Hepatic stellate cell (primary cell): ENCODE measurements around the gene KCNMB2.

ENCODE experiments used
- DNase-seq: peaks from one replicate; pipeline ENCODE4 v3.0.0; 2011; ENCODE audit warnings: low spot score

The KCNMB2 gene

DNA sequence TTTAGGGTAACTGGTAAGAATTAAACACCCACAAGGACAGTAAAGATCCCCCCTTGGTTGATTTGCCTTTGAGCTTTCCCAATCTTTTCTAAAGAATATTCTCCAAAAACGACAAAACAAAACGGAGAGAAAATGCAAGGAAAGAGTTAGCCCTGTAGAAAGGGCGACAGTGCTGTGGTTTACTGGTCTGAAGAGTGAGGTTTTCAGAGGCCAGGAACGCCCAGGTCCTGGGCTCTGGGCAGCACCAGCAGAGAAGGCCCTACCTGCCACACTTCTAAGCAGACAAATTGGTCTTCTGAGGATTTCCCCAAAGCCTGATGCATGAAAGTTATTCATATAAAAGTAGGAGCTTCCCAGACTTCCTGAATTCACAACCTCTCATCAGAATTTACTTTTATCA is 119.3 kb downstream of the KCNMB2 start:
- no peak for DNase-seq

GRCh38 chr3:178658694-178659325 is 122.6 kb downstream of the KCNMB2 start:
- no peak for DNase-seq

DNA sequence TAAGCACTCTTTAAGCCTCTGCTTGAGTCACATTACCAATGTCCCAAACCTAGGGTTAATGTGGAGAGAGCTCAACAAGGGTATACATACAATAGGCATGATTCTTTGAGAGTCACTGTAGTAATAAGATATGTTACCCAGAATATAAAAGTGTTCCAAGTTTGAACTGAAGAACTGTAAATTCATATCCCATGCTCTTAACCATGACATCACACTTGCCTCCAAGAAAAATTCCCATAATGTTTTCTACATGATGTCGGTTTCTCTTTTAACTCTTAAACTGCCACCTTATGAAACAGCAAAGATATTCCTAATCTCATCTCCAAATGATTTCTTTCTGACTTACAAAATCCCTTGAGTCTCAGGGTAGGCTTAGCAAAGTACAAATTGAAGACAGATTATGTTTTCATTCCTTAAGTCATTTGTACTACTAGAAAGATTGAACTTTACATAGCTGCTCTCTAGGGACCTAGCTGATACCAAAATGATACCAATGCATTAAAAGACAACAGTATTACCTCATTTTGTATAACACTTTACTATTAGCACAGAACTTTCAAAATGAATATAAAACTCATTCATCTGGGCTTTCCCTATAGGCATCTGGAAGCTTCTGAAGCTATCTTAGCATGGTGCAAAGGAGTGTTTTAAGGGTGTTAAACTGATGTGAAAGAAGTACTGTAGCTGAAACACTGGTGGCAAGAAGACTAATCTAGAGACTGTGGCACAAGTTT is 127.1 kb downstream of the KCNMB2 start:
- no peak for DNase-seq

DNA sequence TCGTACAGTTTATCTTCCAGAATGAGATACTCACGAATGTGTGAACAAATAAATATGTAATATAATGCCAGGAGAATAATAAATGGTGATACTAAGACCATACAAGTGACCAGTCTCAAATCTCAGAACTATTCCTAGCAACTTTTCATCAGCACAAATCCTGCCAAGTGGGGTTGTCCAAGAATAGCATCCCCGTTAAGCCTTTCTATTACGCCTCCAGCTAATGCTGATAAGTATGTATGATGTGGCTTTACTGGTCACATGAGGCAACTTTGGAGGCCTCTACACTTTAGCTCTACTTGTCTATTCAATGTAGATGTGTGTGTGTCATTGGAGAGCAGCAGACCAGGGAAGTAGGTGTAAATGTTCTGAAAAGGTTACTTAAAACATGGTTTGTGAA is 129.5 kb downstream of the KCNMB2 start:
- DNase-seq: no peak

GRCh38 chr3:178669022-178669601 is 132.9 kb downstream of the KCNMB2 start:
- DNase-seq: no peak

- no peak for DNase-seq
These were observed 133.5 kb downstream of the KCNMB2 start for GRCh38 chr3:178669758-178670157.

GRCh38 chr3:178671377-178671776 is 135.1 kb downstream of the KCNMB2 start:
- DNase-seq: no peak

- no peak for DNase-seq
These were observed 135.6 kb downstream of the KCNMB2 start for GRCh38 chr3:178671791-178672190.

DNA sequence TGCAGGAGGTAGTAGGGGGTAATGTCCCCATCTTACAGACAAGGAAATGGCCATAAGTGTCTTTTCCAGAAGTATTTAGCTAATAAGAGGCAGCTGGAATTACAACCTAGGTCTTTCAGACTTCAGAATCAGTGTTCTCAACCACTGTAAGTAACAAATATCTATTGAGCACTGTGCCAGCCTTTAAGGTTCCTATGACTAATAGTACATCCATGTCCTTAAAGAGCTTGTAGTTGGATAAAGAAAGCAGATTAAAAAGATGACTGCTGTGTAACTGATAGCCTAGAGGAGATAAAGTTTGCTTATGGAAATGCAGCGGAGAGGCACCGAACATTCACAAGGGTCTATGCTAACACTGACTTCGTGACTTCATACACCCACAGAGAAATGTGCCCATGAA is 136.0 kb downstream of the KCNMB2 start:
- DNase-seq: no peak

GRCh38 chr3:178673529-178673928 is 137.3 kb downstream of the KCNMB2 start:
- no peak for DNase-seq

GRCh38 chr3:178676077-178676476 is 139.8 kb downstream of the KCNMB2 start:
- DNase-seq: no peak

GRCh38 chr3:178676942-178677790 is 140.9 kb downstream of the KCNMB2 start:
- no peak for DNase-seq

DNA sequence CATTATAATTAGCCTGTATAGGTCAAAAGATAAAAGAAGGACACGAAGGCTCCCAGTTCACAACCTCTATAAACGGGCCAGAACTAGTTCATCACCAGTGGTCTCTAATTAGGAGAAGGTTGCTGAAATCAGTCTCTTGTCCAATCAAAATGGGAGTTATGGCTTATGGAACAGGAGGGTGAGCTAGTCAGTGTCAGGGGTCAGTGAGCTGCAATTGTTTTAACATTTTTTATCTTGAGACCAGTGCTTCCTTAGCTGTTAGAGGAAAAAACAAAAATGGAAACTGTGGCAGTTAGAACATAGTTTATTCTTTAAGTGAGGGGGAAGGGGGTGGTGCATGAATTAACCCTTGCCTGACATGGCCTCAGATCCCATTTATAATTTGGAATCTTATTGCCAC is 141.7 kb downstream of the KCNMB2 start:
- DNase-seq: no peak

- DNase-seq: no peak
These were observed 143.8 kb downstream of the KCNMB2 start for GRCh38 chr3:178680037-178680436.

DNA sequence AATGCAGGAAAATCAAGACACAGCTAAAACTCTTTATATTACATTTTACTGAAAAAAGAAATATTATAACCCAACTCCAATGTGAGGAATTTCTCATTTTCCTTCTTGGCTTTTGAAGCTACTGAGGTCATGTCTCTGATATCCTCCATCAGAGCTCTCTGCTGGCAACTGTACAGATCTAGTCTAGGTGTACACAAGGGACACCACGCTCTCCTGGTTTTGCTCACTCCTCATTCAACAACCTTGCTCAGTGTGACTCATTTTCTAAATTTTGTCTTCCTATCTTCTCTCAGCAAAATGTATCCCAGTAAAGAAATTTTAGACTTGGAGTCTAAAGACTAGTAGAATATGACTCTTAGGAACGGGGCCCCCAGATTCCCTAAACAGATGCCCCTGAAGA is 144.3 kb downstream of the KCNMB2 start:
- no peak for DNase-seq

DNA sequence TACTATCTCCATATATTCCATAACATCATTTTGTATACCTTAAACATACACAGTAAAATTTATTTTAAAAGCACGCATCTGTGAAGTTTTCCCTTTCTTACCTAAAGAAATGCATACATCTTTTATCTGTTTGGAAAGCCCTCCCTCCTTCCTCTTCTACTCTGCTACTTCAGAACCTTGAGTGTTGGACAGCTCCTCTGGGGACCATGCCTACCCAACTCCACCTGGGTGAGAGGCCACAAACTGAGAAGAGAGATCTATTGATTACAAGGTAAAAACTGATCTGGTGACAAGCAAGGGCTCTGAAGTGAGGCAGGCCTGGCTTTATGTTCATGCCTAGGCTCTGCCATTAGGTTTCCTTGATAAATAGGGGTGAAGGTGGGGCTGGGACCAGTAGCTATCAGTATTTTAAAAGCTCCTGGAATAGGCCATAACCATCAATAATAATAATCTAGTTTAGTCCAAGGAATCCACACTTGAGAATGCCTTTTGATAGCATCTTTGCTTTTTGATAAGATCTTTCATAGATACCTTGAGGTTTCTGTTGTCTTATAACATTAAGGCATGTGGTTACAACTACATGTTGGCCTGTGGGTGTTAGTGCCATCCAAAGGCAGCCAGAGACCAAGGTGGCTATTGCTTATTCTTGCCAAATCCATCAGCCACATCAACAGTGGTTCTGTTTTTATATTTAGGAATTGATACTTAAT is 148.8 kb downstream of the KCNMB2 start:
- DNase-seq: no peak

GRCh38 chr3:178685591-178685906 is 149.3 kb downstream of the KCNMB2 start:
- no peak for DNase-seq

DNA sequence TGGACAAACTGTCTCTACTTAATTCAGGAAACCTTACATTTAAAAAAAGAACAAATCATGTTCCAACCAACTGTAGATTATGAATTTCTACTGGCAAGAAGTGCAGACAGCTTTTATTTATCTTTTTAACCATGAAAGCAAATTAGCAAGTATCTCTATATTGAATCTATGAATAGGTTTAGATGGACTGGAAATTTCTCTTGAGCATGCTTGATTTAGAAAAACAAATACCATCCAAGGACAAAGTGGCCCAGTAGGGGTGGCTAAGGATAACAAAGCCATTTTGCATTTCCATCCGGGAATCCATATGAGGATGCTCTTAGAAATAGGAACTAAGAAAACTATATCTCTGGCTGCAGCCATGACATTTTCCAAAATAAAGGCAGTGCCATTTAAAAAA is 150.6 kb downstream of the KCNMB2 start:
- DNase-seq: no peak

- no peak for DNase-seq
These were observed 154.3 kb downstream of the KCNMB2 start for GRCh38 chr3:178690571-178690970.

DNA sequence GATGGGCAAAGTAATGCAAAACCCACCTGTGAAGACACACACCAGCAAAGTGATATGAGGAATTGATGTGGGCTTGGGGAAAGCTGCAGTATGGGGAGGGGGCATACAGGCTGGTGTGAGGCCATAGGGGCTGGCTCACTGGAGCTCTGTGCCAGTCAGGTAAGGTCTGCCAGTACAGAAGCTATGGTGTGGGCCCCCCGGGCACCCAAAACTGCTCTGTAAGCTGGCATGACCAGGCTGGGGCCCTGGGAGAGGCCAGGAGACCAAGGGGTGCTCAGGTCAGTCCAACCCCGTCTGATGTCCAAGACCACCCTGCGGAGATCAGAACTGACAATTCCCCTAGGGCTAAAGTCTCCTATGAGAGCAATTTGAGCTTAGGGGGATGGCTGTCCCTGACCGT is 163.1 kb downstream of the KCNMB2 start:
- no peak for DNase-seq

- no peak for DNase-seq
These were observed 163.6 kb downstream of the KCNMB2 start for GRCh38 chr3:178699810-178700209.
